Activated CD4-positive, alpha-beta memory T cell treated with anti-CD3 and anti-CD28 coated beads for 36 hours (primary cell): ENCODE data around the gene ABCB10. TPM values are rescaled to one million over a fixed set of nuclear protein-coding genes. Genes with fewer than 3 reads are reported as not detected.

ENCODE experiments used
- total RNA-seq, 2 experiments: library from RNA; stranded (reverse); gene quantifications; one replicate each; pipeline ENCODE4 v1.2.3, GENCODE V29; 2021

The ABCB10 gene
- total RNA-seq, 2 experiments from 2014 or later, result 30.8 to 31.0 TPM

Other genes with a start within 250 kb of the ABCB10 start
- 1 to 10 TPM; 9.8 TPM for gene CCSAP, start 215.7 kb downstream of the ABCB10 start, total RNA-seq
- gene ACTA1, start 124.6 kb downstream of the ABCB10 start, total RNA-seq, result not detected
- 10 to 100 TPM; 54.1 to 57.0 TPM for gene NUP133, start 50.4 kb downstream of the ABCB10 start, total RNA-seq
- 10 to 100 TPM; 14.1 to 17.8 TPM for gene TAF5L, start 67.4 kb upstream of the ABCB10 start, total RNA-seq
- gene URB2, start 67.5 kb upstream of the ABCB10 start, total RNA-seq, result 10 to 100 TPM; 13.8 to 14.6 TPM